ENCODE results near the gene CMTR2.

The CMTR2 gene

GRCh38 chr16:71283612-71284011, 5.6 kb downstream of the CMTR2 start:
- DNase-seq, result no peak

DNA sequence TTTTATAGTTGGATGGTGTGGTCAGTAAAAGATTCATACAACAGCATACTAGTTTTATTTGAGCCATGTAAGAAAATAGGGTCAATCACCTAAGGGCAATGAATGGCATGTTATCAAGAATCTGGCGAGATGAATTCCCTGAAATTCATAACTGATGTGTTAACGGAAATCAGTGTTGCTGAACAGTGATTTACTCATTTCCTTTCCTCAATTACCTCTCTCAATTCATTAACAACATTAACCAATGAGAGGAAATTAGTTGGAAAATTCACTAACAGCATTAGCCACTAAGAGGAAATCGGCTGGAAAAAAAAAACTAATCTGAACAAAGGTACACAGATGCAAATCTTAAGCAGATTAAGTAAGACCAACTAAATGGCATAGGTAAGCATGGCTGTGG, 6.3 kb downstream of the CMTR2 start:
- no peak for DNase-seq

GRCh38 chr16:71276589-71277334, 12.4 kb downstream of the CMTR2 start:
- no peak for DNase-seq

DNA sequence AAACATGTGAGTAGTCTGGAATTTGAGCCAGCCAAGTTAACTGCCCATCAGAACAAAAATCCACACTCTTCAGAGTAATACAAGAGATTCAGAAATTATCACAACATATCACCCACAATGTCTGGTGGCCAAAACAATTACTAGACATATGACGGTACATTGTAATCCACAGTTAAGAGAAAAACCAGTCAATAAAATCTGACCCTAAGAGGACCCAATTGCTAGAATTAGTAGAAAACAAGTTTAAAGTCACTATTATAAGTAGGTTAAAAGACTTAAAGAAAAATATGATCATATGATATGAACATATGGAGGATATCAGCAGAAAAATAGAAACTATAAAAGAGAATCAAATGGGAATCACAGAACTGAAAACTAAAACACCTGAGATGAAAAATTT, 15.8 kb downstream of the CMTR2 start:
- no peak for DNase-seq

DNA sequence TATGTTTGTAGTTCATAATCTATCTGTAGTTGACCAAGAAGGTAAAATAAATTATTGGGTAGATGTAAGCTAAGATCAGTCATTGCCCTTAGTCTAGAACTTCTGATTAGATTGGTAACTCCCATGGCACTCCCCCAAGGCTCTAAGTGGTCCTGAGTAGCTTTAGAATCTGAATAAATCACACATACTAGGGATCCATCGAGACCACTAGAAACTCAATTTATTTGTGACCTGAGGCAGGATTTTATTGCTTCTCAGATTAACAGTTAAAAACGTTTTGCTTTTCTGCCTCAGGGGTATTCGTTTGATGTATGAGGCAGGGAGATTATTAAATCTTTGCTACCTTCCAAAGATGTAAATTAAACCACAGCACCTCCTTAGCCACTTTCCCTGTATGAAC, 24.9 kb downstream of the CMTR2 start:
- DNase-seq, result no peak

DNA sequence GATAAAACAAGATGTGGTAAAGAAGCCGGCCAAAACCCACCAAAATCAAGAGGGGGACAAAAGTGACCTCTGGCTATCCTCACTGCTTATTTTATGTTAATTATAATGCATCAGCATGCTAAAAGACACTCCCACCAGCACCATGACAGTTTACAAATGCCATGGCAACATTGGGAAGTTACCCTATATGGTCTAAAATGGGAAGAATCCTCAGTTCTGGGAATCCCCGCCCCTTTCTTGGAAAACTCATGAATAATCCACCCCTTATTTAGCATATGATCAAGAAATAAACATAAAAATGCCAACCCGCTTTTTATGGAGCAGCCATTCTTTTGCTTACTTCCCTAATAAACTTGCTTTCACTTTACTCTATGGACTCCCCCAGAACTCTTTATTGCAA, 25.6 kb downstream of the CMTR2 start:
- no peak for DNase-seq

DNA sequence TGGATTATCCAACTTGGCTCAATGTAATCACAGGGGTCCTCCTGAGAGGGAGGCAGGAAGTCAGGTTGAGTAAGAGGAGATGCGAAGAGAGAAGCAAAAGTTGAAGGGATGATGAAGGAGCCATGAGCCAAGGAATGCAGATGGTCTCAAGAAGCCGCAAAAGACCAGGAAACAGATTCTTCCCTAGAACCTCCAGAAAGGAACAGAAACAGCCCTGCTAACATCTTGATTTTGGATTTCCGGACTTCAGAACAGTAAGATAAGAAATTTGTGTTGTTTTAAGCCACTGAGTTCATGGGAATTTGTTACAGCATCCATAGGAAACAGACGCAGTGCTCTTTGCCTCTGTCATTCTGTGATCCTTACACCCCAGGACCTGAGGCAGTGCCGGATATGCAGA, 26.8 kb downstream of the CMTR2 start:
- no peak for DNase-seq

DNA sequence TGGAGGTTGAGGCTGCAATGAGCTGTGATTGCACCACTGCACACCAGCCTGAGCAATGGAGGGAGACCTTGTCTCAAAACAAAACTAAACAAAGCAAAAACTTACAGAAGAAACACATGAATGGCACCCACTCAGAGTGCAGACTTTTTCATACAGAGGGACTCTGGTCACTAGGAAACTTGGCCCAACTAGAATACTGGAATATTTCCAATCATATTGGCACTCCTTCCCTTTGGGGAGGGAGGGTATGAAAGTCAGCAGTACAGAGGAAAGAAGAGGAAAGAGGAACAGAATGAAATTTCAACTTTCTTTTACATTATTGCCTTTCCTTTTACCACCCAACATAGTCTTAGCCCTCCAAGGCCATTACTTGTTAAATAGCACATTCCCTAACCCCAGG, 28.2 kb downstream of the CMTR2 start:
- no peak for DNase-seq

DNA sequence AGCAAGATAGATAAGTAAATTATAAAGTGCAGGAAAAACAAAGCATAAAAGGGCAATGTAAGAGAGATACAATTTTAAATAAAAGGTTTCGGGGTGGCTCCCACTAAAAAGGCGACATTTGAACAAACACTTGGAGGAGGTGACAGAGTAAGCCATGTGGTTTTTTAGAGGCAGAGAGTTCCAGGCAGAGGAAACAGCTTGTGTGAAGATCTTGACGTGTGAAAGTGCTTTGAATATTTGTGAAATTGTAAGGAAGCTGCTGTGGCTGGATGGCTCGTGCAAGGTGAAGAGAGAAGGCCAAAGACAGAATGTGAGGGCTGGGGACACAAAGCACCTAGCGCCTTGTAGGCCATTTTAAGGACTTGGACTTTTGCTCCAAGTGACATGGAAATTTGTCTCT, 30.1 kb downstream of the CMTR2 start:
- DNase-seq, result no peak

GRCh38 chr16:71258372-71258771, 30.8 kb downstream of the CMTR2 start:
- DNase-seq, result no peak

GRCh38 chr16:71257768-71258167, 31.4 kb downstream of the CMTR2 start:
- DNase-seq, result no peak

DNA sequence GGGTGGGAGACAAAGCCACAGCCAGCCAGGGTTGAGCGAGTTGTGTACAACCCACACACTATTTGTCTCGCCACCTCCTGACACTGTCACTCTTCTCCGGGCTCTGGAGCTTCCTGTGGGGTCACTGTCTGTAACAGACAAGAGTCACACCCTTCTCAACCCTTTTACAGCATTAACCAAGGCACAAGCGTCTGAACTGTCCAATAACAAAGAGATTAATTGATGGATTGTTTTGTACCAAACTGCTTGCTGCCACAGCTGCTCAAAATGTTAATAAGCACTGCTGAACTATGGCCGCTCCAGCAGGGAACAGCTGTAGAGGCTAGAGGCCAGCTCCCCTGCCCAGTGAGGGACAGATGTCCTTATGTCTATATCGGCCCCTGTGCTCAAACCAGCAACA, 33.5 kb downstream of the CMTR2 start:
- no peak for DNase-seq

DNA sequence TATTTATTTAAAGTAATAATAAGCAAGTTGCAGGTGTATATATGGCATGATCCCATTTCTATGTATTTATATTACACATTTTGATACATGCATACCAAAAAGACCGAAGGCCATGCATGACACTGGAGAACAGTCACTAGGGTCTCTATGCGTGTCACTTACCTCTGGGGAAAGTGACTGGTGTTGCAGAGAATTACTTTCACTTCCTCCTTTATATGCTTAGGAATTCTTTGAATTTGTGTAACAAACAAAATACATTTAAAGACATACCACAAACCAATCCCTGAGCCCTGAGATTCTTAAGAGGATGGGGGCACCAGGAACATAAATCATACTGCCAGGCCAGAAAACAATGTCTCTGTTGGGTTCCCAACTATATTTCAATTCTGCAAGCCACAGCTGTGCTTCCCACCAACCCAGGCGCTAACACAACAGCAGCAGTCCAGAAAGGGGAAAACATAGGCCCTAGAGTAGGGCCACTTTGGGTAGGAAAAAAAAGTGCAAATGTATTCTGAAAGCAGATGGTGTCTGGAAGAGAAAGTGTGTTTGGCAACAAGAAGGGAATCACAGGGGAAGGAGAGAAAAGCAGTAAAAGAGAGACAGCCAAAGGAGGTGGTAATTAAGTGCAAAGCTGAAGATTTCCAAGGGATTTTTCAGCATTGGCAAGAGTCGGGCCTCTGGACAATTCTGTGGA, 34.2 kb downstream of the CMTR2 start:
- no peak for DNase-seq

DNA sequence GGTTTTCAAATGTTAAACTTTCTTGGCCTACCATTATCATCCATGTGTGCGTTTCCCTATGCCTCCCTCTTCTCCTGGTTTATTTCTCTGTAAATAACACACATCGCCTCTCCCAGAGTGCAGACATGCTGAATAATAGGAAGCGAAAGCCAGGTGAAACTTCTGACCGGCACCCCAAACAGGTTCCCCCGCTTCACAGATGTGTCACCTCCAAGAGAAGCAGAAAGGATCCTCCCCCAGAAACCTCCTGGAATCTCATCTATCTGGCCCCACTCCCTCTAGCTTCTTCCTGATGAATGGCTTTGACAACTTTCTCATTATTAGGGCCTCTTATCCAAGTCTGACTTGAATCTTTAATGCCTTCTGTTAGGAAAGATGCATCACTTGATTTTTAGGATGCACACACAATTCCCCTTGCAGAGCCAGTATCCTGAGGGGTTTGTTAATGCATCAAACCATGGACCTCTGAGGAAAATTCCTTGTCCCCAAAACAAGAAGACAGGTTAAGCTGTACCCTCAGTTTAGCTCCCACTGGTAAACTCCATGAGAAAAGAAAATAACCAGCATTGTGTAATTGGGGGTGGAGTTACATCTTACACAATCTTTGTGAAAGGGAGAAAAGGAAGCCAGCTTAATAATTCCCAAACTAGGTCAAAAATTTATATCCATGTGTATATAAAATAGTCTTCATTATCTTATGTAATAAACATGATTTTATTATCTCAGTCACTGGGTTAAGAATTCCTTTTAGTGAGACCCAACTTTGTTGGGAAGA, 38.6 kb downstream of the CMTR2 start:
- DNase-seq, result no peak

- no peak for DNase-seq
Measured at GRCh38 chr16:71249399-71249798, 39.8 kb downstream of the CMTR2 start.

GRCh38 chr16:71247478-71247877, 41.7 kb downstream of the CMTR2 start:
- DNase-seq, result no peak

DNA sequence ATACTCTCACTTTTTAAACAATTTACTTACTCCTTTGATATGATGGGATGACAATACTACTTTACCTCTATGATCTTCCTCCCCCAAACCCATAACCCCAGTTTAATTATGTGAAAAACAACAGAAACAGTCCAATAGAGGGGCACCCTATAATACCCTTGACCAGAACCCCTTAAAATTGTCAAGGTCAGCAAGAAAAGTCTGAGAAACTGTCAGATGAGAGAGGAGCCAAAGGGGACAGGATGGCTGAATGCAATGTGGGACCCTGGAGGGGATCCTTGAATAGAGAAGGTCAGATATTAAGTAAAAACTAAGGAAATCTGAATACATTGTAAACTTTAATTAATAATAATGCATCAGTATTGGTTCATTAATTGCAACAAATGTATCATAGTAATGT, 42.9 kb downstream of the CMTR2 start:
- DNase-seq, result no peak

GRCh38 chr16:71244521-71244920, 44.7 kb downstream of the CMTR2 start:
- no peak for DNase-seq

GRCh38 chr16:71242601-71243000, 46.6 kb downstream of the CMTR2 start:
- no peak for DNase-seq

GRCh38 chr16:71242036-71242435, 47.2 kb downstream of the CMTR2 start:
- DNase-seq, result no peak

Data from right kidney (tissue), 1 donor.